Activated naive CD8-positive, alpha-beta T cell (primary cell): Measurements from ENCODE around the gene EDIL3.

ENCODE experiments used
- H3K27ac Mint-ChIP-seq: one replicate; pipeline ENCODE4 v1.8.0; 2021; ENCODE audit warnings: mixed read lengths
- H3K27me3 Mint-ChIP-seq: one replicate; pipeline ENCODE4 v1.8.0; 2021; ENCODE audit warnings: mixed read lengths
- H3K36me3 Mint-ChIP-seq: one replicate; pipeline ENCODE4 v1.8.0; 2021; ENCODE audit warnings: mixed read lengths
- H3K4me1 Mint-ChIP-seq: one replicate; pipeline ENCODE4 v1.8.0; 2021; ENCODE audit warnings: low read depth, mixed read lengths
- H3K4me3 Mint-ChIP-seq: one replicate; pipeline ENCODE4 v1.8.0; 2021; ENCODE audit warnings: mild to moderate bottlenecking, mixed read lengths
- H3K9me3 Mint-ChIP-seq: one replicate; pipeline ENCODE4 v1.8.0; 2021; ENCODE audit warnings: low read depth, mixed read lengths

The EDIL3 gene

GRCh38 chr5:83991566-83992224 lies 393.0 kb downstream of the EDIL3 start:
- no peak overlapping the region for H3K27ac Mint-ChIP-seq
- H3K4me1 Mint-ChIP-seq, result no peaks in the 10 kb centered on the region
- no peaks in the 10 kb centered on the region for H3K36me3 Mint-ChIP-seq
- H3K9me3 Mint-ChIP-seq, result peaks cover 6% of the 10 kb centered on the region
- H3K4me3 Mint-ChIP-seq, result no peak overlapping the region
- H3K27me3 Mint-ChIP-seq, result no peaks in the 10 kb centered on the region

DNA sequence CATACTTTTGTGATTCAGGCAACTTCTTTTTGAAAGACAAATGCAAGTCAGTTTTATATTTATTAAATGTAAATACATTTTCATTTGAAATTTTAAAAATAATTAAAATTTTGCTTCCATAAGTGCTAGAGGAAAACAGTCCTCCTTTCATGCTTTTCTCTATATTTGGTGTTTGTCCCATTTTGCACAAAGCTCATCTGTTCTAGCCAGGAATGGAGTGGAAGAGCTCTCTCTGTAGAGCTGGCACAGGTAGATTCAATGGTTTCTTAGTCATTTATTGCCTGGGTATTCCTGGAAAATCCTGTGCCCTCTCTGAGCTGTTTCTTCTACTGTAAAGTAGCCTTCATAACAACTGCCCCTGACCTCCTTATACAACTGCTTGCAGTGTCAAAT lies 396.4 kb downstream of the EDIL3 start:
- Mint-ChIP-seq H3K27ac (no peak overlapping the region), H3K27me3 (no peaks in the 10 kb centered on the region), H3K4me3 (no peak overlapping the region), H3K4me1 (no peaks in the 10 kb centered on the region), H3K9me3 (peaks cover 6% of the 10 kb centered on the region), H3K36me3 (no peaks in the 10 kb centered on the region)

DNA sequence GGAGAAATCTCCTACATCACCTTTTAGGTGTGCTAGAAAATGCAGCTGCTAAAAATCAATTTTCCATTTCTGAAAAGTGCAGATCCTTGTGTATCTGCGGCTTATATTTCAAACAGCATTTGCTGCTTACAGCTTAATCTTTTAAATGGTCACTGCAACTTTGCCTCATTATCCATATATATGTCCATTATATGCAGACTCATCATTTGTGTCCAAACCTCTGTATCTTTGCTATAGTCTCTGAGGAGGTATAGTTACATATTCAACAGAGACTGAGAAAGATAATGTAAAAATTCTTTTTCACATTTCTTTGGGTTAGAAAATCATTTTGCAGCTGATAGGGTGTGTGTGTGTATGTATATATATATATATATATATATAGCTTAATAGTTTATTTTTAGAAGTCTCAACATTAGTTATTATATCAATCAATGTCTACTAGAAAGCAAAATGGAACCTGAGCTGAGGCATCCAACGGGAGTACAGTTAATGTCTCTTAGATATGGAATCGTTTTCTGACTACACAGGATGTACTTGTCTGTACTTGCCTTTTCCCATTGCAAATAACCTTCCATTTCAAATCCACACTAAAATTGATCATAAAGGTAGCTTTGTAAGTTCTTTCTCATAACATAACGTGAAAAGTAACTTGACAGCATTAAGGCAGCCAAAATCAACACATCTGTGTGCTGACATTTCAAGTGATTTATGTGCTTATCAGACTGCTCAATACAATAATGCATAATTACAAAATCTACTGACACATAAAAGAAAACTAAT lies 397.0 kb downstream of the EDIL3 start:
- Mint-ChIP-seq H3K27ac (no peak overlapping the region), H3K9me3 (peaks cover 6% of the 10 kb centered on the region), H3K27me3 (no peaks in the 10 kb centered on the region), H3K4me1 (no peaks in the 10 kb centered on the region), H3K4me3 (no peak overlapping the region), H3K36me3 (no peaks in the 10 kb centered on the region)

GRCh38 chr5:83983852-83984251 lies 400.8 kb downstream of the EDIL3 start:
- Mint-ChIP-seq H3K4me3 (no peak overlapping the region), H3K36me3 (no peaks in the 10 kb centered on the region), H3K9me3 (no peaks in the 10 kb centered on the region), H3K27me3 (no peaks in the 10 kb centered on the region), H3K27ac (no peak overlapping the region), H3K4me1 (no peaks in the 10 kb centered on the region)

- H3K9me3 Mint-ChIP-seq, result no peaks in the 10 kb centered on the region
- no peaks in the 10 kb centered on the region for H3K27me3 Mint-ChIP-seq
- no peaks in the 10 kb centered on the region for H3K4me1 Mint-ChIP-seq
- H3K4me3 Mint-ChIP-seq, result no peak overlapping the region
- H3K36me3 Mint-ChIP-seq, result no peaks in the 10 kb centered on the region
- no peak overlapping the region for H3K27ac Mint-ChIP-seq
These were observed 410.5 kb downstream of the EDIL3 start for GRCh38 chr5:83973925-83974815.

DNA sequence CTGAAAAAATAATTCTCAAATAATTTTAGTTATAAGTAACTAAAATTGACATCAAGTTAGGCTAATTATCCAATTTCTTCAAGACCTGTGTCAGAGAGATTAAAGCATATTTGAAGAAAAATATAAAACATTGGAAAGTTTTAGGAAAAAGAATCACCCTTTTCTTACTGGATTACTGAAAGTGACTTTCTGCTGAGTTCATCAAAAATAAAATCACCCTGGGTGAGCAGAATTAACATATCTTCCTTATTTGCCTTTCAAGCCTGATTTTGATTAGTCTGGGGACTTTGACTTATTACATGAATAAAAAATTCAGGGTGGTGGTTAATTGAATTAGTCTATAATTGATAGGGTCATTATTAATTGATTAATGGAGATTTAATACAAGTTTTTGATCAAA lies 411.8 kb downstream of the EDIL3 start:
- Mint-ChIP-seq H3K36me3 (no peaks in the 10 kb centered on the region), H3K27me3 (no peaks in the 10 kb centered on the region)

GRCh38 chr5:83972236-83972635 lies 412.4 kb downstream of the EDIL3 start:
- no peaks in the 10 kb centered on the region for H3K27me3 Mint-ChIP-seq
- H3K4me3 Mint-ChIP-seq, result no peak overlapping the region
- no peaks in the 10 kb centered on the region for H3K36me3 Mint-ChIP-seq
- no peaks in the 10 kb centered on the region for H3K4me1 Mint-ChIP-seq
- no peaks in the 10 kb centered on the region for H3K9me3 Mint-ChIP-seq
- no peak overlapping the region for H3K27ac Mint-ChIP-seq

More for the DNA sequence above, 411.8 kb downstream of the EDIL3 start:
- Mint-ChIP-seq H3K9me3 (no peaks in the 10 kb centered on the region), H3K4me1 (no peaks in the 10 kb centered on the region), H3K27ac (no peak overlapping the region), H3K4me3 (no peak overlapping the region)

- H3K27ac Mint-ChIP-seq, result no peak overlapping the region
- no peaks in the 10 kb centered on the region for H3K4me1 Mint-ChIP-seq
- H3K27me3 Mint-ChIP-seq, result no peaks in the 10 kb centered on the region
- no peak overlapping the region for H3K4me3 Mint-ChIP-seq
- H3K36me3 Mint-ChIP-seq, result no peaks in the 10 kb centered on the region
- no peaks in the 10 kb centered on the region for H3K9me3 Mint-ChIP-seq
These were observed 417.3 kb downstream of the EDIL3 start for GRCh38 chr5:83967417-83967816.

GRCh38 chr5:83965441-83965840 lies 419.2 kb downstream of the EDIL3 start:
- Mint-ChIP-seq H3K4me1 (no peaks in the 10 kb centered on the region), H3K36me3 (no peaks in the 10 kb centered on the region), H3K27me3 (no peaks in the 10 kb centered on the region), H3K27ac (no peak overlapping the region), H3K4me3 (no peak overlapping the region), H3K9me3 (no peaks in the 10 kb centered on the region)

- no peak overlapping the region for H3K4me3 Mint-ChIP-seq
- H3K27me3 Mint-ChIP-seq, result no peaks in the 10 kb centered on the region
- H3K4me1 Mint-ChIP-seq, result no peaks in the 10 kb centered on the region
- H3K36me3 Mint-ChIP-seq, result no peaks in the 10 kb centered on the region
- H3K27ac Mint-ChIP-seq, result no peak overlapping the region
- H3K9me3 Mint-ChIP-seq, result no peaks in the 10 kb centered on the region
These were observed 420.4 kb downstream of the EDIL3 start for GRCh38 chr5:83964271-83964670.

GRCh38 chr5:83957188-83957587 lies 427.5 kb downstream of the EDIL3 start:
- no peak overlapping the region for H3K4me3 Mint-ChIP-seq
- no peak overlapping the region for H3K27ac Mint-ChIP-seq
- peaks cover 11% of the 10 kb centered on the region for H3K9me3 Mint-ChIP-seq
- no peaks in the 10 kb centered on the region for H3K4me1 Mint-ChIP-seq
- H3K27me3 Mint-ChIP-seq, result no peaks in the 10 kb centered on the region
- H3K36me3 Mint-ChIP-seq, result no peaks in the 10 kb centered on the region

- Mint-ChIP-seq H3K27me3 (no peaks in the 10 kb centered on the region), H3K4me1 (no peaks in the 10 kb centered on the region), H3K9me3 (peaks cover 11% of the 10 kb centered on the region), H3K36me3 (no peaks in the 10 kb centered on the region), H3K4me3 (no peak overlapping the region), H3K27ac (no peak overlapping the region)
These were observed 428.3 kb downstream of the EDIL3 start for GRCh38 chr5:83956386-83956785.

DNA sequence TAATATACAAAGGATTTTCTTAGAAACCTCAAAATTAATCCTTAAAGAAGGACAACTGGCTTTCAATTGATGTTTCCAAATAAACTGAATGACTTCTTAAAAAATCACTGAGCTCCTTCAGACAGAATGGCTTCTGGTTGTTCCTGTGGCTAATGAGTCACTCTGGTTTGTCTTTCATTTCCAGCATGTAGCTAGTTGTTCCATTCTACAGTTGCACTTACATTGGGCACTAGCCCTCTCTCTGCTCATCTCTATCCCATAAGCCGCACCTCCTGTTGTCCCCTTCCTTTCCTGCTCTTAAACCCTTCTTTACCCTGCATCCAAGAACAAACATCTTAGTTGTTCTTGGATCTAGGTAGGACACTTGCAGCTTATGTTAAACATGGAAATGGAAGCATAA lies 428.8 kb downstream of the EDIL3 start:
- no peaks in the 10 kb centered on the region for H3K36me3 Mint-ChIP-seq
- H3K4me1 Mint-ChIP-seq, result no peaks in the 10 kb centered on the region
- H3K9me3 Mint-ChIP-seq, result peaks cover 11% of the 10 kb centered on the region
- no peak overlapping the region for H3K4me3 Mint-ChIP-seq
- H3K27ac Mint-ChIP-seq, result no peak overlapping the region
- no peaks in the 10 kb centered on the region for H3K27me3 Mint-ChIP-seq

DNA sequence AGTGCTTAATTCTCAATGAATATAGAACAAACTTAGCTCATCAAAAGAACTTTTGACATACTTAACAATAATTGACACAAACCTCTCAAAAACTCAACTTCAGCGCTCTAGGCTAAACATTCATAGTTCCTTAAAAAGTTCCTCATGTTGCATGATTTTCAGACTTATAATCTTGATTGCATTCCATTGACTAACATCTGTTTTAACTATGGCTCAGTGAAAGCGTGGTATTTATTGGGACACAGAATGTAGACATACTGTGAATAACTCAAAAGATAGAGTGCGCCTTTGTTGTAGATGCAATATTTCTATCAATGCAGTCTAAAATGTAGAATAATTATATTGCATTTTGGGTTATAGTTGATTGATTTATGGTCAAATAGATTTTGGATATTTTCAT lies 436.9 kb downstream of the EDIL3 start:
- Mint-ChIP-seq H3K36me3 (no peaks in the 10 kb centered on the region), H3K4me1 (no peaks in the 10 kb centered on the region), H3K4me3 (no peak overlapping the region), H3K9me3 (peaks cover 5% of the 10 kb centered on the region), H3K27me3 (no peaks in the 10 kb centered on the region), H3K27ac (no peak overlapping the region)

DNA sequence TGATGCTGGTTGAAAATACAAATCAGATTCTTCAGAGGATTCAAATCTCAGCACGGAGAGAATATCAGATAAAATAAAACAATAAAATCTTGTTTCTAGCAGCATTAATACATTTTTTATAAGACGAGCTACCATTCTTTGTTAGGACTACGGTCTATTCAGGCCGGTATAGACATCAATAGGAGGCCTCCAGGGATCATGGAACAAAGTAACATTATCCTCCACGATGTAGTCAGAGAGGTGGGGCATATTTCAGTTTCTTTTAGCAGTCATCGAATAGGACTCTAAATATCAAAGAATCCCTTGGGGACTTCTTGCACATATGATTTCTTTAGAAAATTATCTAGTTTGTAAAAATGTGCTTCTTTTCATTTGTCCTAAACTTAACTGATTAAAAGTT lies 438.2 kb downstream of the EDIL3 start:
- Mint-ChIP-seq H3K4me3 (no peak overlapping the region), H3K36me3 (no peaks in the 10 kb centered on the region), H3K27ac (no peak overlapping the region), H3K9me3 (no peaks in the 10 kb centered on the region), H3K27me3 (no peaks in the 10 kb centered on the region), H3K4me1 (no peaks in the 10 kb centered on the region)
